Measurements from ENCODE around the gene FAM120A. TPM values are rescaled to one million over a fixed set of nuclear protein-coding genes. Genes with fewer than 3 reads are reported as not detected.

Gene FAM120A
- total RNA-seq, 4 donors from 2014 or later: 81.7 to 125 (median 90.1) TPM

GRCh38 chr9:93480262-93480661 lies 28.8 kb downstream of the FAM120A start:
- H3K36me3 ChIP-seq: peaks cover 0 to 19% (median 6%) of the 10 kb centered on the region in 4 donors
- no peak for DNase-seq (ENCODE audit: extremely low spot score)
- no peak for TF ChIP-seq POLR2AphosphoS5 (IDR thresholded peaks at IDR 0.05)
- TF ChIP-seq POLR2A (IDR thresholded peaks at IDR 0.05; ENCODE audit: low read depth): no peak
- TF ChIP-seq EP300 (IDR thresholded peaks at IDR 0.05): no peak
- TF ChIP-seq CTCF (IDR thresholded peaks at IDR 0.05): no peak
- 93% methylated on average over 3 of the region's 4 CpGs for WGBS
- intact Hi-C loops (cut with DNase I): no loop called here
- no peak overlapping the region for H3K4me3 ChIP-seq
- no peak overlapping the region for H3K27ac ChIP-seq (replicated peaks in 1 of 4)
- H3K9me3 ChIP-seq: no peaks in the 10 kb centered on the region
- H3K4me1 ChIP-seq: peaks cover 5 to 57% (median 19%) of the 10 kb centered on the region in 4 donors
- no peaks in the 10 kb centered on the region for H3K27me3 ChIP-seq

GRCh38 chr9:93480728-93481324 lies 29.3 kb downstream of the FAM120A start:
- DNase-seq (ENCODE audit: extremely low spot score): peak; percentile 34
- Histone ChIP-seq H3K4me3 (no peak overlapping the region), H3K36me3 (peaks cover 0 to 21% (median 8%) of the 10 kb centered on the region in 4 donors), H3K4me1 (peaks cover 5 to 57% (median 14%) of the 10 kb centered on the region in 4 donors), H3K27me3 (no peaks in the 10 kb centered on the region), H3K9me3 (no peaks in the 10 kb centered on the region), H3K27ac (replicated peaks in 1 of 4) (no peak overlapping the region)
- TF ChIP-seq POLR2AphosphoS5 (IDR thresholded peaks at IDR 0.05): no peak
- TF ChIP-seq EP300 (IDR thresholded peaks at IDR 0.05): no peak
- TF ChIP-seq POLR2A (IDR thresholded peaks at IDR 0.05; ENCODE audit: low read depth): no peak
- no peak for TF ChIP-seq CTCF (IDR thresholded peaks at IDR 0.05)
- 94% methylated on average over 6 of the region's 7 CpGs for WGBS
- intact Hi-C loops (cut with DNase I): no loop called here

GRCh38 chr9:93483497-93483896 lies 32.0 kb downstream of the FAM120A start:
- Histone ChIP-seq H3K36me3 (peaks cover 0 to 25% (median 12%) of the 10 kb centered on the region in 4 donors), H3K27me3 (no peaks in the 10 kb centered on the region), H3K27ac (replicated peaks in 1 of 4) (no peak overlapping the region), H3K9me3 (no peaks in the 10 kb centered on the region), H3K4me1 (peaks cover 5 to 56% (median 16%) of the 10 kb centered on the region in 4 donors), H3K4me3 (no peak overlapping the region)
- no peak for DNase-seq (ENCODE audit: extremely low spot score)
- WGBS: 89% methylated on average over 2 of the region's 2 CpGs
- intact Hi-C loops (cut with DNase I): no loop called here
- TF ChIP-seq POLR2A (IDR thresholded peaks at IDR 0.05; ENCODE audit: low read depth): no peak
- no peak for TF ChIP-seq POLR2AphosphoS5 (IDR thresholded peaks at IDR 0.05)
- TF ChIP-seq EP300 (IDR thresholded peaks at IDR 0.05): no peak
- TF ChIP-seq CTCF (IDR thresholded peaks at IDR 0.05): no peak

GRCh38 chr9:93486268-93486667 lies 34.8 kb downstream of the FAM120A start:
- WGBS: 100% methylated on average over 1 of the region's 1 CpG

More at GRCh38 chr9:93486268-93486667, 34.8 kb downstream of the FAM120A start:
- no peak overlapping the region for H3K4me3 ChIP-seq
- peaks cover 0 to 28% (median 11%) of the 10 kb centered on the region in 4 donors for H3K36me3 ChIP-seq
- intact Hi-C loops (cut with DNase I): no loop called here
- peaks cover 12 to 51% (median 19%) of the 10 kb centered on the region in 4 donors for H3K4me1 ChIP-seq
- no peak overlapping the region for H3K27ac ChIP-seq (replicated peaks in 1 of 4)
- no peak for TF ChIP-seq EP300 (IDR thresholded peaks at IDR 0.05)
- no peak for TF ChIP-seq POLR2AphosphoS5 (IDR thresholded peaks at IDR 0.05)
- TF ChIP-seq CTCF (IDR thresholded peaks at IDR 0.05): no peak
- no peak for TF ChIP-seq POLR2A (IDR thresholded peaks at IDR 0.05; ENCODE audit: low read depth)
- H3K27me3 ChIP-seq: no peaks in the 10 kb centered on the region
- DNase-seq (ENCODE audit: extremely low spot score): no peak
- no peaks in the 10 kb centered on the region for H3K9me3 ChIP-seq

All from esophagus muscularis mucosa (tissue), 4 donors.